Karpas-422 (cell line): ENCODE results near the gene NFKBIE. TPM values are rescaled to one million over a fixed set of nuclear protein-coding genes. Genes with fewer than 3 reads are reported as not detected.

Experiments used
- DNase-seq: peaks from one replicate; pipeline ENCODE4 v3.0.0-alpha.2; 2015
- H2AFZ ChIP-seq: fragments of 200-600 bp; sonication (generic); 2 replicates; pipeline ENCODE4 v1.6.1; 2014; ENCODE audit warnings: antibody characterized with exemption, low read length, mixed read lengths
- H3K27ac ChIP-seq: fragments of 200-600 bp; sonication (generic); 2 replicates; pipeline ENCODE4 v1.5.1; 2014; ENCODE audit warnings: mild to moderate bottlenecking, low read length, moderate library complexity
- H3K27me3 ChIP-seq: fragments of 200-600 bp; sonication (generic); 2 replicates; pipeline ENCODE4 v1.6.1; 2014; ENCODE audit warnings: low read length, mixed read lengths
- H3K36me3 ChIP-seq: fragments of 200-600 bp; sonication (generic); 2 replicates; pipeline ENCODE4 v1.6.1; 2014; ENCODE audit warnings: low read length, mixed read lengths; ENCODE audit not compliant: insufficient read depth
- H3K4me1 ChIP-seq: fragments of 200-600 bp; sonication (generic); 2 replicates; pipeline ENCODE4 v1.6.1; 2014; ENCODE audit warnings: mild to moderate bottlenecking, low read length, mixed read lengths
- H3K4me2 ChIP-seq: fragments of 200-600 bp; sonication (generic); 2 replicates; pipeline ENCODE4 v1.6.1; 2014; ENCODE audit warnings: low read length, low read depth, mild to moderate bottlenecking; ENCODE audit not compliant: poor library complexity, severe bottlenecking
- H3K4me3 ChIP-seq: fragments of 200-600 bp; sonication (generic); 2 replicates; pipeline ENCODE4 v1.5.1; 2014; ENCODE audit warnings: mild to moderate bottlenecking, antibody characterized with exemption, low read length, mixed read lengths
- H3K79me2 ChIP-seq: fragments of 200-600 bp; sonication (generic); 2 replicates; pipeline ENCODE4 v1.6.1; 2014; ENCODE audit warnings: mild to moderate bottlenecking, low read length, mixed read lengths
- H3K9ac ChIP-seq: fragments of 200-600 bp; sonication (generic); 2 replicates; pipeline ENCODE4 v1.6.0; 2014; ENCODE audit warnings: low read length
- H3K9me2 ChIP-seq: fragments of 200-600 bp; sonication (generic), shearing (Covaris generic); replicated peaks from 2 replicates; pipeline ENCODE4 v1.6.0; 2014; ENCODE audit warnings: mild to moderate bottlenecking, low read length, moderate library complexity; ENCODE audit not compliant: insufficient read depth
- H3K9me3 ChIP-seq: fragments of 300-700, 200-600 bp; sonication (generic); 2 replicates; pipeline ENCODE4 v1.6.1; 2014; ENCODE audit warnings: low read length, mixed read lengths
- H4K20me1 ChIP-seq: fragments of 200-600 bp; sonication (generic); 2 replicates; pipeline ENCODE4 v1.6.1; 2014; ENCODE audit warnings: mild to moderate bottlenecking, antibody characterized with exemption, low read length, low read depth; ENCODE audit not compliant: insufficient read depth
- total RNA-seq: library from RNA; depleted of rRNA; stranded (reverse); fragments of >200 nt; shearing (Covaris generic); gene quantifications from 2 replicates; pipeline ENCODE4 v1.2.3, GENCODE V29; 2014; ENCODE audit warnings: low replicate concordance

The NFKBIE gene
- total RNA-seq, 1 experiment from 2014 or later: 26.1 TPM

DNA sequence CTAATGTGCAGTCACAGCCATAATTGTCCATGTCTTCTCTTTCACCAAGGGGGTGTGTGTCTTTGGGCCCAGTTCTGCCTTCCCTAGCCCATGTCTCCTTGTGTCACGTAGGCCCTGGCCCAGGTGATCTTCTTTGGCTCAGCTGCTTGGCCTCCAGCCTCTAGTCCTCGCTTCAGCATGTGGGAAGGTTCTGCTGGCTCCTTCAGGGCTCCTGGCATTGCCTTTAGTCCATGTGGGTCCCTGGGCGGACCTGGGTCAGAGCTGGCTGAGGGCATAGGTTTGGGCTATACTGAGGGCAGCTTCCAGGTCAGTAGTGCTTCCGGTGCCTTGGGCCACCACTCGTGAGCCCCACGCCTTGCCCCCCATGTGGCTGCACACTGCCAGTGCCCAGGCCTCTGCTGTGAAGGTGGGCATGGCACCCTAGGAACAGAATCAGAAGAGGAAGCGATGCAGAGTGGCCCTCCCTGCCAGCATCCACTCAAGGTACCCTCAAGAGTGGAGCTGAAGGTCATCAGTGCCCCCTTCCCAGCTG lies 35.0 kb upstream of the NFKBIE start:
- Histone ChIP-seq H3K9ac (no peak overlapping the region), H3K4me3 (no peak overlapping the region), H3K9me3 (no peaks in the 10 kb centered on the region), H2AFZ (no peak overlapping the region), H3K9me2 (no peaks in the 10 kb centered on the region), H3K36me3 (no peaks in the 10 kb centered on the region), H3K79me2 (no peaks in the 10 kb centered on the region), H3K27ac (no peak overlapping the region), H3K27me3 (no peaks in the 10 kb centered on the region), H4K20me1 (0 out of 2 replicates have a peak, but pooled peaks cover 4% of the 10 kb centered on the region), H3K4me1 (no peaks in the 10 kb centered on the region), H3K4me2 (no peak overlapping the region)
- DNase-seq: no peak

DNA sequence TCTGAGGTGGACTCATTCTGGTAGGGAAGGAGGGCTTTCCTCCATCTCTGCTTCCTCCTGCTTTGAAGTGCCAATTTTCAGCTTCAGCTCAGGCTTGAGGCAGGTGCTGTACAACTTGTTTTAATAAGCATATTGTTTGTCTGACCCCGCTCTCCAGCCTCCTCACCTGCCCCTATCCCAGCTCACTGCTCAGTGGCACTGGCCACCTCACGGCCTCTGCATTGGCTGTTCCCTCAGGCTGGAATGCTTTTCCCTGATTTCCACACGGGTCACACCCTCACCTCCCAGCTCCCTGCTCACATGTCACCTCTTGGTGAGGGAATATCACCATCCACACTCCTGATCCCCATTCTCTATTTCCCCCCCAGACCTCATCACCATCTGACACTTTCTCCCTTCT lies 33.5 kb upstream of the NFKBIE start:
- Histone ChIP-seq H3K9me3 (no peaks in the 10 kb centered on the region), H3K4me1 (no peaks in the 10 kb centered on the region), H4K20me1 (0 out of 2 replicates have a peak, but pooled peaks cover 4% of the 10 kb centered on the region), H2AFZ (no peak overlapping the region), H3K27me3 (no peaks in the 10 kb centered on the region), H3K9ac (no peak overlapping the region), H3K9me2 (no peaks in the 10 kb centered on the region), H3K4me2 (no peak overlapping the region), H3K27ac (no peak overlapping the region), H3K36me3 (no peaks in the 10 kb centered on the region), H3K4me3 (no peak overlapping the region), H3K79me2 (no peaks in the 10 kb centered on the region)
- no peak for DNase-seq

DNA sequence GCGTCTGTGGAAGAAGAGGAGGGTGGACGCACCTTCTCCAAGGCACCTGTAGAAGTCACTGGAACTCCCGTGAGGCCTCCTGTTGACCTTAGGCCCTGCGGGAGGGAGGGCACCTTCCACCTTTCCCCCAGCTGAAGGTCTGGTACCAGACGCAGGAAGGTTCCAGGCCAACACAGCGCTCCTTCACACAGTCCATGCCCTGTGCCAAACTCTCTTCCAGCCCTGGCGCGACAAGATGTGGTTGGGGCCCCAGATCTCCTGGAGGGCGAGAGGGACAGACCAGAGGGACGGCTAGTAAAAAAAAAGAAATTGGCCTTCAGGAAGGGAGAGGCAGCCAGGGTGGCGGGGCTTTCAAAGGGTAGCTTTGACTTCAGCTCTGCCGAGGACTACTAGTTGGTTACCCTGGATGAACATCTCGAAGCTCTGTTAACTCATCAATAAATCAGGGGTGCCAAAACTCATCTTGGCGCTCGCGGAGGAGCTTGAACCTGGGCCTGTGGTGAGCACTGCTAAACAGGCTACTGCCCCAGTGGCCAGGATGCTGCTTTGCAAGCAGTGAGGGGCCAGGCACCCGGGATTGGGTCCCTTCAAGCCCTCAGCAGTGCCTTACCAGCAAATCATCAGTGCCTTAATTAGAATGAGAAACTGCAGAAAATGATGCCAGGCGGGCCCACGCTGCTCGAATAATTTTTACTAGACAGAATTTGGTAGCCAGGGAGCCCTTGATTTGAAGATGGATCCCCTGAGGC lies 32.9 kb upstream of the NFKBIE start:
- 0 out of 2 replicates have a peak, but pooled peaks cover 4% of the 10 kb centered on the region for H4K20me1 ChIP-seq
- H3K4me1 ChIP-seq: no peaks in the 10 kb centered on the region
- H3K27me3 ChIP-seq: no peaks in the 10 kb centered on the region
- no peak for DNase-seq
- H3K36me3 ChIP-seq: no peaks in the 10 kb centered on the region
- H3K9ac ChIP-seq: no peak overlapping the region
- H3K9me3 ChIP-seq: no peaks in the 10 kb centered on the region
- H3K4me3 ChIP-seq: no peak overlapping the region
- H3K27ac ChIP-seq: no peak overlapping the region
- H3K9me2 ChIP-seq: no peaks in the 10 kb centered on the region
- H2AFZ ChIP-seq: no peak overlapping the region
- H3K79me2 ChIP-seq: no peaks in the 10 kb centered on the region
- no peak overlapping the region for H3K4me2 ChIP-seq

DNA sequence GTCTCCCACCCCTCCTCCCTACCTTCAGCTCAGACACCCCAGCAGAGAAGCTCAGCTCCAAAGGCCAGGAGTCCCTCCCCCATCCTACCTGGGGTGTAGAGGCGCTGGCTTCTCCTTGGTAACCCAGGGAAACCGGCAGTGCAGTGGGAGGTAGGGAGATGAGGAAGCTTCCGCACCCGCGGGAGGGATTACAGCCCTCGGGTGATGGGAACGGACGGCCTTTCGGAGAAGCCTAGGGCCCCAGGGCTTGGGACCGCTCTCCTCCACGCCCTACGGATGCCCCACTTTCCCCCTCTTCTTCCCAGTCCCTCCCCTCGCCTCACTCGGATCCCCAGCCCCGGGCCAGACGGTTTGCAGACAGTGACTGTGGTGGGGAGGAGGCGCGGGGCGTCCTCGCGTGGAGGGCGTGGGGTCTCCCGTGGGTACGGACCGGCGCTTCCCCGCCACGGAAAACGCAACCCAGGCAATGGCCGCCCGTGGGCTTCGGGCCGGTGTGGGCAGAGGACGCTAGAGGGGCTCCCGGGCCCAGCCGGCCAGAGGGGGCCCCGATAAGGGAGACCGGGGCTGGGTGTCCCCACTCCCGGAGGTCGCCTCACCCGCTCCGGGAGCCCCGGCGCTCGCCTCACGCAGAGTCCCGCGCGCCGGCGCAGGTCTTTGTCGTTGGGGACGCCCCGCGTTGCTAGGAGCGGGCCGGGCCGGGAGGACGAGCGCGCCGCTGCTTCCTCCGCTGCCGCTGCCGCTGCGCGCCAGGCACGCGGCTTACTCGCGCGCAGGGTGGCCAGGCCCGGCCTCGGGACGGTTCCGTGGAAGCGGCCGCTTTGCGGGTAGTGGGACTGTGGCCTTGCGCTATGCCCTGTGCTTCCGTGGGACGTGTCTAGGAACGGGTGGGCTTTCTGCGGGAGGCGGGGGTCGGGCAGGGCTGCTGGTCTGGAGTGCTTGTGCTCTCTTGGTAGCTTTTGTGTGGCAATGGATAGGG lies 32.0 kb upstream of the NFKBIE start:
- no peaks in the 10 kb centered on the region for H3K9me3 ChIP-seq
- no peaks in the 10 kb centered on the region for H3K79me2 ChIP-seq
- no peak overlapping the region for H3K27ac ChIP-seq
- H3K4me2 ChIP-seq: no peak overlapping the region
- H3K27me3 ChIP-seq: no peaks in the 10 kb centered on the region
- no peaks in the 10 kb centered on the region for H3K9me2 ChIP-seq
- 0 out of 2 replicates have a peak, but pooled peaks cover 4% of the 10 kb centered on the region for H4K20me1 ChIP-seq
- H3K4me1 ChIP-seq: no peaks in the 10 kb centered on the region
- H3K4me3 ChIP-seq: no peak overlapping the region
- DNase-seq: no peak
- no peak overlapping the region for H2AFZ ChIP-seq
- H3K36me3 ChIP-seq: no peaks in the 10 kb centered on the region
- H3K9ac ChIP-seq: no peak overlapping the region

DNA sequence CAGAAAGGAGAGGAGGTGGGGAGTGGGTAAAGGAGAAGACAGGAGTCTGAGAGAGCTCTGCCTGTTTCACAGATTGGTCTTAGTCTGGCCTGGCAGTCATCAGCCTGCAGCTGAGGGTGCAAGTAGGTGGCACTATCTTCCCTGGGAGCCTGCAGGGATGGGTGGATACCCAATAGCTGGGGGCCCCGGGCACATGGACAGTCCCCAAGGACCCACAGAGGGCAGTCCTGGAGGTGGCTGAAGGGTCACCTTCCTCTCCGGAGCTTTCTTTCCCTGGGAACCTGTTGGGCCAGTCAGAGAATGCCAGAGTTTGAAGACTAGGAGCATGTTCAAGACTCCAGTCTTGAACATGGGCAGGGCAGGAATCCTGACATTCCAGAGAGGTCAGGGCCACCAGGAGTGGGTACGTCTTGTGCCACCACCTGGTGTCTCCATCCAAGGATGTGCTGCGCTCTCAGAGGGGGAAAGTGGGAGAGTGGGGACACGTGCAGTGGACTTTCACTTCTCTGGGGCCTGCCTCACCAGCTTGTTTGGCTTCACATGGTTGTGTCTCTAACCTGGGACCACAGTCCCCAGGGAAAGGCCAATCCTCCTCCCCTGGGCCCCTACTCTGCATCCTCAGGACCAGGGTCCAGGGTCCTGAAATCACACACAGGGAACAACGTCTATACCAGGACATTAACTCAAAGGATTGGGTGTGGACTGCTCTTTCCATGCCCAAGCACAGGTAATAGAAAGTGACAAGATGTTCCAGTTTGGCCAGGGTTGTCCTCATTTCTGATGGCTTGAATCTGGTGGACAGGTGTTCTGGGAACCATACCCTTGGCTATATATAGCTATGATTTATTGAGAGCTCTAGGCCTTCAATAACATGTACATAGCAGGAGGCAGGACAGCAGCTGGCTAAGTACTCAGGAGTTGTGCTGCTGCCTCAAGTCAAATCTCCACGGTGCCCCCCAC lies 29.8 kb upstream of the NFKBIE start:
- Histone ChIP-seq H3K4me1 (no peaks in the 10 kb centered on the region), H3K9ac (no peak overlapping the region), H3K36me3 (no peaks in the 10 kb centered on the region), H2AFZ (no peak overlapping the region), H4K20me1 (0 out of 2 replicates have a peak, but pooled peaks cover 4% of the 10 kb centered on the region), H3K79me2 (no peaks in the 10 kb centered on the region), H3K4me2 (no peak overlapping the region), H3K27ac (no peak overlapping the region), H3K4me3 (no peak overlapping the region), H3K9me3 (no peaks in the 10 kb centered on the region), H3K27me3 (no peaks in the 10 kb centered on the region), H3K9me2 (no peaks in the 10 kb centered on the region)
- no peak for DNase-seq

DNA sequence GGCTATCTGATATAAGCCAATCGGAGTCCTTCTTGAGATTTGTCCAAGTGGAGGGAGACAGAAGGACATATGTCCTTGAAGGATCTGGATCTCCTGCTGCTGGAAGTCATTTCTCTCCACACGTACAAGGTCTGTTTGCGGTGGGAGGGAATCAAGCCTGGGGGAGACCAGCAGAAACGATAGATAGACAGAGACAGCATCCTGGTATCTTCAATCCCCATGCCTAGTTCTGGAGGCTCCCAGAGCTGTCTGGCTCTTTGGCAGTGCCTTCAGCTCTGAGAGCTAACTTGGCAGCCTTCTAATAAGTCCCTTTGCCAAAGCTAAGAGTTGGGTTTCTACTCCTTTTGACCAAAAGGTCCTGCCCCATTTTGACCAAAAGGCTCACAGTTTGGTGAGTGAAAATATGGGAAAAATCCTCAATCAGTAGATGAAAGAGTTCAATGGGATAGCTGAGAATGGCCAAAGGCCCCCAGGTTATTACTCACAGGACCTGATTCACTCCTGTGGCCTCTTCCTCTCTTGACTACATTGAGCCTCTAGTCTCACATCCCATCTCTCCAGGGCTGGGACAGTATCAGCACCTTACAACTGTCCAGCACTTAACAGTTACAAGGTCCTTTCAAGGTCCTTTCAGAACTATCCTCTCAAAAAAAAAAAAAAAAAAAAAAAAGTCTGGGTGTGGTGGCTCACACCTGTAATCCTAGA lies 27.5 kb upstream of the NFKBIE start:
- no peaks in the 10 kb centered on the region for H3K9me3 ChIP-seq
- no peak overlapping the region for H3K4me3 ChIP-seq
- no peak overlapping the region for H3K9ac ChIP-seq
- no peaks in the 10 kb centered on the region for H3K9me2 ChIP-seq
- no peak overlapping the region for H3K27ac ChIP-seq
- H3K27me3 ChIP-seq: no peaks in the 10 kb centered on the region
- no peaks in the 10 kb centered on the region for H3K79me2 ChIP-seq
- no peaks in the 10 kb centered on the region for H3K4me1 ChIP-seq
- no peak overlapping the region for H2AFZ ChIP-seq
- no peak overlapping the region for H3K4me2 ChIP-seq
- no peak for DNase-seq
- 0 out of 2 replicates have a peak, but pooled peaks cover 4% of the 10 kb centered on the region for H4K20me1 ChIP-seq
- no peaks in the 10 kb centered on the region for H3K36me3 ChIP-seq

DNA sequence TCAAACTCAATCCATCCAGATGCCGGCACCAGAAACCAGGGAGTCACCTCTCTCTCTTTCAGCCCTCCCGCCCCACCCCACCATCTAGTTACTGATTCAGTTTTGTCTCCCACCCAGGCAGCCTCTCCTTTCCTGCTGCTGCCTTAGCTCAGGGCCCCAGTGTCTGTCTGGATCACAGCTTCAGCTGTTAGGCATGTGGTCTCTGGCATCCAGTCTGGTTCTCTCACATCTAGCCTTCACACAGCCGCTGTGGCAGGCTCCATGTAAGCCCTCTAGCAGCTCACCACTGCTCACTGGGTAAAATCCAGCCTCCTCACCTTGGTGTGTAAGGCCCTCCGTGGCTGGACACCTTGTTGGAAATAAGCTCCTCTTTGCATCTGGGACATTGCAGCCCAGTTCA lies 26.5 kb upstream of the NFKBIE start:
- Histone ChIP-seq H3K9ac (no peak overlapping the region), H3K79me2 (no peaks in the 10 kb centered on the region), H3K36me3 (no peaks in the 10 kb centered on the region), H3K4me3 (no peak overlapping the region), H3K4me2 (no peak overlapping the region), H2AFZ (no peak overlapping the region), H3K9me3 (no peaks in the 10 kb centered on the region), H3K4me1 (no peaks in the 10 kb centered on the region), H4K20me1 (0 out of 2 replicates have a peak, but pooled peaks cover 4% of the 10 kb centered on the region), H3K9me2 (no peaks in the 10 kb centered on the region), H3K27me3 (no peaks in the 10 kb centered on the region), H3K27ac (no peak overlapping the region)
- DNase-seq: no peak
